ENCODE results near the gene MSANTD7.

The MSANTD7 gene

GRCh38 chr10:14884082-14884481, 46.0 kb downstream of the MSANTD7 start:
- DNase-seq: no peak

All from NCI-H774 (cell line).